Thyroid gland (tissue), 4 donors: ENCODE measurements around the gene PSPN. TPM values are rescaled to one million over a fixed set of nuclear protein-coding genes. Genes with fewer than 3 reads are reported as not detected.

Experiments used
- DNase-seq, 2 donors: peaks; one replicate each; pipeline ENCODE4 v3.0.0-alpha.2; 2019
- H3K27ac ChIP-seq, 3 donors: fragments of 200-600 bp; sonication (generic); 1 replicate in 2 of 3; 2 replicates in 1 of 3; pipeline ENCODE4 v1.5.1; 2016 to 2019; ENCODE audit warnings: mild to moderate bottlenecking in 1 of 3, moderate library complexity in 1 of 3
- H3K27me3 ChIP-seq: fragments of 200-600 bp; sonication (generic); one replicate; pipeline ENCODE4 v1.5.1; 2019
- H3K36me3 ChIP-seq, 2 donors: fragments of 200-600 bp; sonication (generic); one replicate each; pipeline ENCODE4 v1.5.1; 2016 to 2019
- H3K4me1 ChIP-seq, 2 donors: fragments of 200-600 bp; sonication (generic); one replicate each; pipeline ENCODE4 v1.5.1; 2017 to 2019
- H3K4me3 ChIP-seq, 3 donors: fragments of 200-600 bp; sonication (generic); replicated peaks in 1 of 3; 1 replicate in 2 of 3; 2 replicates in 1 of 3; pipeline ENCODE4 v1.5.1; 2016; ENCODE audit warnings: mild to moderate bottlenecking in 1 of 3
- H3K9me3 ChIP-seq: fragments of 200-600 bp; sonication (generic); one replicate; pipeline ENCODE4 v1.5.1; 2017
- CTCF ChIP-seq, 6 experiments: fragments of 200-600 bp in 3 of 6; fragments of 450-650 bp in 3 of 6; sonication (generic) in 3 of 6; IDR thresholded peaks; one replicate each; pipeline ENCODE4 v1.5.1; 2016 to 2019; ENCODE audit warnings: antibody characterized with exemption in 6 of 6, mild to moderate bottlenecking in 2 of 6, inconsistent platforms in 1 of 6, moderate library complexity in 1 of 6
- POLR2A ChIP-seq, 2 donors: fragments of 450-650 bp; IDR thresholded peaks; one replicate each; pipeline ENCODE4 v1.6.1; 2017; ENCODE audit warnings: antibody characterized with exemption in 2 of 2, mild to moderate bottlenecking in 2 of 2, moderate library complexity in 1 of 2
- WGBS, 2 donors: methylation state at CpG; one replicate each; pipeline ENCODE4 v1.1.5; 2017; 5-methylcytosine and 5-hydroxymethylcytosine counted together
- intact Hi-C: fragments of 100-400 bp; cut with DNase I; formaldehyde crosslinking; loops from one replicate; pipeline ENCODE4 v1.15.1; 2023
- total RNA-seq, 4 donors: library from RNA; depleted of rRNA; stranded (reverse); fragments of >200 nt; gene quantifications; one replicate each; pipeline ENCODE4 v1.2.3, GENCODE V29; 2016

PSPN gene
- total RNA-seq, 4 donors from 2014 or later = 1.1 to 6.7 (median 2.6) TPM

GRCh38 chr19:6412447-6413091 lies 36.8 kb upstream of the PSPN start:
- no peaks in the 10 kb centered on the region for H3K9me3 ChIP-seq
- peaks cover 35 to 38% of the 10 kb centered on the region in 2 donors for H3K36me3 ChIP-seq
- DNase-seq = peak; percentile 53 to 63
- WGBS, 2 donors = 26 to 48% methylated on average over 7 to 14 of the region's 15 CpGs
- no peaks in the 10 kb centered on the region for H3K27me3 ChIP-seq
- intact Hi-C loops = no loop called here
- TF ChIP-seq POLR2A (IDR thresholded peaks at IDR 0.05) (no peak), CTCF (IDR thresholded peaks at IDR 0.05) (peak in 5 of 6 experiments; percentile 15 to 58 (median 47))
- peaks cover 19 to 21% of the 10 kb centered on the region in 2 donors for H3K4me1 ChIP-seq
- H3K4me3 ChIP-seq = no peak overlapping the region
- H3K27ac ChIP-seq = peak overlapping the region; percentile 29 to 75 (median 73)

- TF ChIP-seq CTCF (IDR thresholded peaks at IDR 0.05) = no peak
- TF ChIP-seq POLR2A (IDR thresholded peaks at IDR 0.05) = no peak
- H3K27me3 ChIP-seq = no peaks in the 10 kb centered on the region
- intact Hi-C loops = no loop called here
- H3K27ac ChIP-seq = peak overlapping the region in 1 of 3 donors; percentile 29
- H3K4me3 ChIP-seq = no peak overlapping the region
- H3K4me1 ChIP-seq = peaks cover 19 to 21% of the 10 kb centered on the region in 2 donors
- peaks cover 30 to 33% of the 10 kb centered on the region in 2 donors for H3K36me3 ChIP-seq
- no peak for DNase-seq
- no peaks in the 10 kb centered on the region for H3K9me3 ChIP-seq
- 87 to 88% methylated on average over 4 to 6 of the region's 12 CpGs for WGBS, 2 donors
These were observed 36.3 kb upstream of the PSPN start for GRCh38 chr19:6412061-6412446.

- Histone ChIP-seq H3K27ac (no peak overlapping the region), H3K9me3 (no peaks in the 10 kb centered on the region), H3K4me1 (peaks cover 19 to 20% of the 10 kb centered on the region in 2 donors), H3K4me3 (no peak overlapping the region), H3K27me3 (no peaks in the 10 kb centered on the region), H3K36me3 (peaks cover 3 to 6% of the 10 kb centered on the region in 2 donors)
- intact Hi-C loops = no loop called here
- TF ChIP-seq POLR2A (IDR thresholded peaks at IDR 0.05) = no peak
- TF ChIP-seq CTCF (IDR thresholded peaks at IDR 0.05) = no peak
- 93 to 98% methylated on average over 6 of the region's 6 CpGs for WGBS, 2 donors
- no peak for DNase-seq
These were observed 33.6 kb upstream of the PSPN start for GRCh38 chr19:6409346-6409745.

GRCh38 chr19:6406401-6406800 lies 30.7 kb upstream of the PSPN start:
- TF ChIP-seq POLR2A (IDR thresholded peaks at IDR 0.05) (no peak), CTCF (IDR thresholded peaks at IDR 0.05) (no peak)
- H3K9me3 ChIP-seq = no peaks in the 10 kb centered on the region
- WGBS, 2 donors = 88 to 91% methylated on average over 5 of the region's 5 CpGs
- no peaks in the 10 kb centered on the region for H3K27me3 ChIP-seq
- no peaks in the 10 kb centered on the region for H3K4me1 ChIP-seq
- no peak overlapping the region for H3K4me3 ChIP-seq
- H3K27ac ChIP-seq = no peak overlapping the region
- intact Hi-C loops = no loop called here
- no peak for DNase-seq
- H3K36me3 ChIP-seq = no peaks in the 10 kb centered on the region

GRCh38 chr19:6402837-6403608 lies 27.3 kb upstream of the PSPN start:
- H3K36me3 ChIP-seq = no peaks in the 10 kb centered on the region
- no peak for TF ChIP-seq POLR2A (IDR thresholded peaks at IDR 0.05)
- no peak for TF ChIP-seq CTCF (IDR thresholded peaks at IDR 0.05)
- intact Hi-C loops = no loop called here
- whole genome bisulfite sequencing, 2 donors = 36 to 42% methylated on average over 21 to 22 of the region's 22 CpGs
- no peak overlapping the region for H3K4me3 ChIP-seq
- no peaks in the 10 kb centered on the region for H3K4me1 ChIP-seq
- peak; percentile 74 to 78 for DNase-seq
- H3K27ac ChIP-seq = no peak overlapping the region
- no peaks in the 10 kb centered on the region for H3K27me3 ChIP-seq
- H3K9me3 ChIP-seq = no peaks in the 10 kb centered on the region
